IPS-20b (cell line): ENCODE results near the gene PDE6C.

ENCODE experiments used
- H3K27ac ChIP-seq: one replicate; pipeline ENCODE4 v1.5.1; 2013; ENCODE audit warnings: low read length
- H3K27me3 ChIP-seq: 2 replicates; pipeline ENCODE4 v1.6.1; 2013; ENCODE audit warnings: mild to moderate bottlenecking, low read length, inconsistent platforms; ENCODE audit not compliant: insufficient read depth
- H3K36me3 ChIP-seq: 2 replicates; pipeline ENCODE4 v1.6.1; 2013; ENCODE audit warnings: low read depth, mild to moderate bottlenecking, inconsistent platforms, low read length, moderate library complexity; ENCODE audit not compliant: insufficient read depth
- H3K4me1 ChIP-seq: 2 replicates; pipeline ENCODE4 v1.6.1; 2013; ENCODE audit warnings: mild to moderate bottlenecking, control low read depth, inconsistent platforms, low read length, moderate library complexity; ENCODE audit not compliant: insufficient read depth
- H3K4me3 ChIP-seq: 2 replicates; pipeline ENCODE4 v1.5.1; 2013; ENCODE audit warnings: mild to moderate bottlenecking, low read length, inconsistent platforms
- H3K9ac ChIP-seq: 2 replicates; pipeline ENCODE4 v1.6.1; 2013; ENCODE audit warnings: low read depth, mild to moderate bottlenecking, inconsistent platforms, low read length, moderate library complexity
- H3K9me3 ChIP-seq: 2 replicates; pipeline ENCODE4 v1.6.1; 2013; ENCODE audit warnings: mild to moderate bottlenecking, low read depth, low read length, inconsistent platforms; ENCODE audit not compliant: insufficient read depth

Gene PDE6C

DNA sequence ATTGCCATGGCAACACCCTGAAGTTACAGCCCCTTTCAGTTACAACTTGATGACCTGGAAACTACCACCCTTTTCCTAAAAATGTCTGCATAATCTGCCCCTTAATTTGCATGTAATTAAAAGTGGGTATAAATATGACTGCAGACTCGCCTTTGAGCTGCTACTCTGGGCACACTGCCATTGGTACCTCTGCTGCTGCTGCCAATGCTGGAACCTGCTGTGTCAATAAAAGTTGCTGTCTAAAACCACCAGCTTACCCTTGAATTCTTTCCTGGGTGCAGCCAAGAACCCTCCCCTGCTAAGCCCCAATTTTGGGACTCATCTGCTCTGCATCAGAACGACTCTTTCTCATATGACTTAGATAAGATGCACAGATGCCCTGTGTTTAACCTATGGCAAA, 100.3 kb downstream of the PDE6C start:
- H3K27ac ChIP-seq = no peak overlapping the region
- H3K27me3 ChIP-seq = no peaks in the 10 kb centered on the region
- H3K36me3 ChIP-seq = no peaks in the 10 kb centered on the region
- no peak overlapping the region for H3K4me3 ChIP-seq
- no peaks in the 10 kb centered on the region for H3K9me3 ChIP-seq
- H3K4me1 ChIP-seq = no peaks in the 10 kb centered on the region
- H3K9ac ChIP-seq = no peak overlapping the region

DNA sequence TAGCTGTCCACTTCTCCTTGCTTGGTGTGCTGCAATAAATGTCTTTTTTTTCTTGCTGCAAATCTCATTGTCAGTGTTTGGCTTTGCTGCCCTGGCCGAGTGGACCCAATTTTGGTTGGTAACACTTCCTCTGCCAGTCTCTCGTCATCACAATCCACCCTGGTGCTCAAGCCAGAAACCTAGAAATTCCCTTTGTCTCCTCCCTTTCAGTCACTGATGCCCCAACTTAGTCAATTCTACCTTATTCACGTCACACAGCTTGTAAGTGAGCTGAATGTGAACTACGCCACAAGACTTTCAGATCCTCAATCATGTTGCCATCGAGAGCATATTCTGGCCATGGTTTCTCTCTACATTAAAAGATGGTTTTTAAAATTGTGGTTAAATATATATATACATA, 103.0 kb downstream of the PDE6C start:
- Histone ChIP-seq H3K36me3 (no peaks in the 10 kb centered on the region), H3K27me3 (no peaks in the 10 kb centered on the region), H3K4me1 (peaks cover 11% of the 10 kb centered on the region; the same call in 1 of the 2 replicates), H3K9me3 (no peaks in the 10 kb centered on the region), H3K27ac (no peak overlapping the region), H3K4me3 (no peak overlapping the region), H3K9ac (no peak overlapping the region)
